ENCODE results near the gene PLPP1. TPM values are rescaled to one million over a fixed set of nuclear protein-coding genes. Genes with fewer than 3 reads are reported as not detected.
A peak's percentile ranks its signal among the peaks of the same experiment; 100 is the strongest.

PLPP1 gene
- total and polyA plus RNA-seq, 3 donors from 2014 or later = 64.7 to 111 (median 66.7) TPM

DNA sequence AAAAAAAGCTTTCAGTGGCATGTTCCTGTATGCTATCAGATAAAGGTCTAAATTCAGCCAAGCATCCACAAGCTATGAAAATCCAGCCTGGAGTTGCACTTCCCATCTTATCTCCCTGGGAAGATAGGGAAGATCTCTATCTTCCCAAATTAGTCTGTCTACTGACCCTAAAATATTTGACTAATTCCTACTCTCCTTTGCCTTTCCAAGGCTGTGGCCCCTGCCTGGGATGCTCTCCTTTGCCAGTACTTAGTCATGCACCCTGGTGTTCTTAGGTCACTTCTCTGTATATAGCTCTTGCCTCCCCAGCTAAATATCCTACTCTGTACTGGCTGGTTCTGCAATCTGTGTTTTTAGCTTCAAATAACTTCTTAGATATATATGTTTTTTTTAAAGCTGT is 44.0 kb upstream of the PLPP1 start:
- intact Hi-C loops (cut with DNase I; ENCODE audit: low total_unique reads) = no loop called here
- no peaks in the 10 kb centered on the region for H3K9me3 ChIP-seq
- TF ChIP-seq, protein P1, sequence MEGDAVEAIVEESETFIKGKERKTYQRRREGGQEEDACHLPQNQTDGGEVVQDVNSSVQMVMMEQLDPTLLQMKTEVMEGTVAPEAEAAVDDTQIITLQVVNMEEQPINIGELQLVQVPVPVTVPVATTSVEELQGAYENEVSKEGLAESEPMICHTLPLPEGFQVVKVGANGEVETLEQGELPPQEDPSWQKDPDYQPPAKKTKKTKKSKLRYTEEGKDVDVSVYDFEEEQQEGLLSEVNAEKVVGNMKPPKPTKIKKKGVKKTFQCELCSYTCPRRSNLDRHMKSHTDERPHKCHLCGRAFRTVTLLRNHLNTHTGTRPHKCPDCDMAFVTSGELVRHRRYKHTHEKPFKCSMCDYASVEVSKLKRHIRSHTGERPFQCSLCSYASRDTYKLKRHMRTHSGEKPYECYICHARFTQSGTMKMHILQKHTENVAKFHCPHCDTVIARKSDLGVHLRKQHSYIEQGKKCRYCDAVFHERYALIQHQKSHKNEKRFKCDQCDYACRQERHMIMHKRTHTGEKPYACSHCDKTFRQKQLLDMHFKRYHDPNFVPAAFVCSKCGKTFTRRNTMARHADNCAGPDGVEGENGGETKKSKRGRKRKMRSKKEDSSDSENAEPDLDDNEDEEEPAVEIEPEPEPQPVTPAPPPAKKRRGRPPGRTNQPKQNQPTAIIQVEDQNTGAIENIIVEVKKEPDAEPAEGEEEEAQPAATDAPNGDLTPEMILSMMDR (IDR thresholded peaks at IDR 0.05) = no peak
- TF ChIP-seq POLR2A (IDR thresholded peaks at IDR 0.05) = no peak
- no peak overlapping the region for H3K4me3 ChIP-seq
- H3K27me3 ChIP-seq = no peaks in the 10 kb centered on the region
- no peak for DNase-seq
- H3K36me3 ChIP-seq (ENCODE audit: low read depth, missing control alignments) = no peaks in the 10 kb centered on the region
- H3K27ac ChIP-seq = no peak overlapping the region
- H3K4me1 ChIP-seq = peaks cover 10% of the 10 kb centered on the region

DNA sequence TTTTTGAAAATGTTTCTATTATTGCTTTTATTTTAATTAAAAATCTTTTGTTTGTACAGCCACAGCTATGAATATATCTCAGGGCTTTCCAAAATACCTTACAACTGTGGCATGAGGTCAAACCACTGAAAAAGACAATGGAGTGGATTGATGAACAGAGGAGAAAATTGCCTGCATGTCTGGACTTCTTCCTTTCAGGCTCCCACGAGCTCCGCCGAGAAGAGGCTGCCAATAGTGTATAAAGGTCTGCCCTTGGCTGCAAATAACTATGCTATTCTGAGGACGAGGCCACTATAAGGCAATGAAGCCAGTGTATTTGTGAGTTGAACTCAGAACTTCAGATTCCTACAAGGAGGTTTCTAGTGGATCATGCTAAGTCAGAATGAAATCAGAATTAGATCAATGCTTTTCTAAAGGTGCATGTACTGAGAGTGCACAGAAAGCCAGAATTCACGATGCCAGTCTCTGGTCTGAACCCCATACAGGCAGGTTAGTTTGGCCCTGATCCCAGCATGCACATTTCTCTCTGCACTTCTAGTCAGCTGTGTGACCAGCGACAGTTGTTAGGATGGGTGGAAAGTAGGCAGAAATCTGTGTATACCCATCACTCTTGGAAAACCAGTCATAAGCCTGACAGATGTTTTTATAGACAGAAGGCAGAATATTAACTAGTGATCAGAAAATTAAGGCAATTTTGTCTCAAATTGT is 42.7 kb upstream of the PLPP1 start:
- intact Hi-C loops (cut with DNase I; ENCODE audit: low total_unique reads) = no loop called here
- DNase-seq = peak; percentile 58
- 35 to 38% methylated on average over 6 of the region's 6 CpGs for WGBS, 2 donors
- peaks cover 10% of the 10 kb centered on the region for H3K4me1 ChIP-seq
- H3K9me3 ChIP-seq = no peaks in the 10 kb centered on the region
- no peaks in the 10 kb centered on the region for H3K27me3 ChIP-seq
- H3K4me3 ChIP-seq = no peak overlapping the region
- TF ChIP-seq, protein P1 (IDR thresholded peaks at IDR 0.05) = no peak
- no peak for TF ChIP-seq POLR2A (IDR thresholded peaks at IDR 0.05)
- H3K27ac ChIP-seq = peak overlapping the region in 1 of 2 donors; percentile 81
- no peaks in the 10 kb centered on the region for H3K36me3 ChIP-seq (ENCODE audit: low read depth, missing control alignments)

DNA sequence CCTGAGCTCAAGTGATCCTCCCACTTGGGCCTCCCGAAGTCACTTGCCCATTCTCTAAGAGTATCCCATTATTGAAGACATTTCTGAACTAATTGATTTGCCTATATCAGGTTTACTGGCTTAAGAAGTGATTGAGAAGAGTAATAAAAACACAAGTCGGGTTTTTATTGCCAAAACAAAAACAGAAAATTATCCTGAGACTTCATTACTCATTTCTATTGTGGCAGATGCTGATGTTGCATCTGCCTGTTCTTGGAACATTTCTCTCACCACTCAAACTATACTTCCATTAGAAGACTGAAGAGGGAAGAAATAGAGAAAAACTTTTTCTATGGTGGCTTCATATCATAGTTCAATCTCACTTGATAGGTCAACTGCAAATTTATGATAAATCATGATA is 41.9 kb upstream of the PLPP1 start:
- 57 to 65% methylated on average over 2 of the region's 2 CpGs for WGBS, 2 donors
- no peaks in the 10 kb centered on the region for H3K36me3 ChIP-seq (ENCODE audit: low read depth, missing control alignments)
- H3K4me3 ChIP-seq = no peak overlapping the region
- no peak for DNase-seq
- TF ChIP-seq, protein P1 (IDR thresholded peaks at IDR 0.05) = no peak
- no peak for TF ChIP-seq POLR2A (IDR thresholded peaks at IDR 0.05)
- no peaks in the 10 kb centered on the region for H3K27me3 ChIP-seq
- intact Hi-C loops (cut with DNase I; ENCODE audit: low total_unique reads) = no loop called here
- H3K9me3 ChIP-seq = no peaks in the 10 kb centered on the region
- peaks cover 10% of the 10 kb centered on the region for H3K4me1 ChIP-seq
- peak overlapping the region in 1 of 2 donors; percentile 81 for H3K27ac ChIP-seq

DNA sequence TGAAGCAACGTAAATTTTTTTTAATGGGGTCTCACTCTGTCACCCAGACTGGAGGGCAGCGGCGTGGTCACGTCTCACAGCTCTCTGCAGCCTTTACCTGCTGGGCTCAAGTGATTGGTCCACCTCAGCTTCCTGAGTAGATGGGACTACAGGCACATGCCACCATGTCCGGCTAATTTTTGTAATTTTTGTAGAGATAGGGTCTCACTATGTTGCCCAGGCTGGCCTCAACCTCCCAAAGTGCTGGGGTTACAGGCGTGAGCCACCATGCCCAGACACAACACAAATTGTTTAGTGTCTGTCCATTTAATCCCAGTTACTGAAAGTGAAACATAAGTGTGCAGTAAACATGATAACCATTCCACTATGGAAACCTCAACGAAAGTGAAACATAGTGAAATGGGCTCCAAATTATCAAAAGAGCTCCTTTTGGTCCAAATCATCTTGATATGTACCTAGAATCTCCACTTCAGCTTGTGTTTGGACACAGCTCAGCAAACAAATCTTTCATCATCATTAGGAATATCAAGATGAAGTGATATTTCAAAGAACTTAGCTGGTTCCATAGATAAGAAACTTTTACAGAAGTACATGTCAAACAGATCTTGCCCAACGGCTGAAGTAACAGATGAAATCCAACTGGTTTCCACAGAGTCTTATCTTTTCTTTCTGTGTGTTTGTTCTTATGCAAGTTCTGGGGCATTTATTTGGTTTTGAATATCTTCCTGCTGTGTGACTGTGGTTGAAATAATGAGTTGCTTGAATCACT is 41.2 kb upstream of the PLPP1 start:
- no peak for DNase-seq
- TF ChIP-seq, protein P1 (IDR thresholded peaks at IDR 0.05) = no peak
- TF ChIP-seq POLR2A (IDR thresholded peaks at IDR 0.05) = no peak
- Histone ChIP-seq H3K4me1 (peaks cover 10% of the 10 kb centered on the region), H3K4me3 (no peak overlapping the region), H3K9me3 (no peaks in the 10 kb centered on the region), H3K27ac (no peak overlapping the region), H3K27me3 (no peaks in the 10 kb centered on the region), H3K36me3 (ENCODE audit: low read depth, missing control alignments) (no peaks in the 10 kb centered on the region)
- intact Hi-C loops (cut with DNase I; ENCODE audit: low total_unique reads) = no loop called here
- WGBS, 2 donors = 86 to 89% methylated on average over 8 of the region's 8 CpGs

All from testis (tissue), 3 donors.